ENCODE data around the gene ZNF280D.

Gene ZNF280D

GRCh38 chr15:56675930-56676329, 57.4 kb downstream of the ZNF280D start:
- H3K4me3 ChIP-seq (ENCODE audit: low read depth, low read length, poor library complexity, severe bottlenecking): no peak overlapping the region
- H3K9me3 ChIP-seq (ENCODE audit: low read length): no peaks in the 10 kb centered on the region
- no peak for TF ChIP-seq EZH2 (IDR thresholded peaks at IDR 0.05; ENCODE audit: borderline replicate concordance, low read length)
- no peak for TF ChIP-seq CTCF (IDR thresholded peaks at IDR 0.05; ENCODE audit: low read length)
- H3K79me2 ChIP-seq (ENCODE audit: insufficient read depth, low read length): no peaks in the 10 kb centered on the region
- no peaks in the 10 kb centered on the region for H3K9me2 ChIP-seq (ENCODE audit: low read depth, low read length)
- peaks cover 71% of the 10 kb centered on the region for H3K36me3 ChIP-seq (ENCODE audit: insufficient read depth, low read length)
- no peak overlapping the region for H3K27ac ChIP-seq (ENCODE audit: low read depth, low read length, poor library complexity, severe bottlenecking)
- no peaks in the 10 kb centered on the region for H3K27me3 ChIP-seq (ENCODE audit: insufficient read depth, low read length)
- H3F3A ChIP-seq (ENCODE audit: insufficient read depth, low read length): no peaks in the 10 kb centered on the region
- no peak overlapping the region for H2AFZ ChIP-seq (ENCODE audit: low read length)
- H3K4me2 ChIP-seq (ENCODE audit: low read length): no peak overlapping the region
- no peak overlapping the region for H3K9ac ChIP-seq (ENCODE audit: low read length)
- peaks cover 16% of the 10 kb centered on the region for H3K4me1 ChIP-seq (ENCODE audit: insufficient read depth, low read length, severe bottlenecking)
- H4K20me1 ChIP-seq (ENCODE audit: insufficient read depth, low read length): no peaks in the 10 kb centered on the region

DNA sequence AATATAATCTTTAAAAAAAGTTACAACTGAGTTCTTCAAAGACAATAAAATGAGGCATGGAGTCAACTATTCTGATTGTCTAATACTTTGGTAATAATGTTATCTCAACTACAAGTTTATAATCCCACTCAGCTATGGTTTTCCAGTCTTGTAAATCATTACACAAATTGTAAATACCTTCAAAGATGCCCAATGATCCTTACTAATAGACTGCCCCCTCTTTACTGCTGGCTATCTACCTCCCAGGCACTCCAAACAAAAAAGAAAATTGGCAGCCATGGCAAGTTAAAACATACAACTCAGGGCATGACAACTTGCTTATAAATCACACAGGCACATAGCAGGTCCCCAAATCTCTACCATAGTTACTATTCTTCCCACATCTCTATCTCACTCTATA, 58.5 kb downstream of the ZNF280D start:
- Histone ChIP-seq H3F3A (ENCODE audit: insufficient read depth, low read length) (no peaks in the 10 kb centered on the region), H2AFZ (ENCODE audit: low read length) (no peak overlapping the region), H3K4me3 (ENCODE audit: low read depth, low read length, poor library complexity, severe bottlenecking) (no peak overlapping the region), H3K9me2 (ENCODE audit: low read depth, low read length) (no peaks in the 10 kb centered on the region), H3K27me3 (ENCODE audit: insufficient read depth, low read length) (no peaks in the 10 kb centered on the region), H3K9me3 (ENCODE audit: low read length) (no peaks in the 10 kb centered on the region), H3K79me2 (ENCODE audit: insufficient read depth, low read length) (no peaks in the 10 kb centered on the region), H3K4me1 (ENCODE audit: insufficient read depth, low read length, severe bottlenecking) (peaks cover 16% of the 10 kb centered on the region), H3K27ac (ENCODE audit: low read depth, low read length, poor library complexity, severe bottlenecking) (no peak overlapping the region), H3K9ac (ENCODE audit: low read length) (no peak overlapping the region), H4K20me1 (ENCODE audit: insufficient read depth, low read length) (no peaks in the 10 kb centered on the region), H3K36me3 (ENCODE audit: insufficient read depth, low read length) (peaks cover 74% of the 10 kb centered on the region), H3K4me2 (ENCODE audit: low read length) (no peak overlapping the region)
- TF ChIP-seq CTCF (IDR thresholded peaks at IDR 0.05; ENCODE audit: low read length): no peak
- no peak for TF ChIP-seq EZH2 (IDR thresholded peaks at IDR 0.05; ENCODE audit: borderline replicate concordance, low read length)

DNA sequence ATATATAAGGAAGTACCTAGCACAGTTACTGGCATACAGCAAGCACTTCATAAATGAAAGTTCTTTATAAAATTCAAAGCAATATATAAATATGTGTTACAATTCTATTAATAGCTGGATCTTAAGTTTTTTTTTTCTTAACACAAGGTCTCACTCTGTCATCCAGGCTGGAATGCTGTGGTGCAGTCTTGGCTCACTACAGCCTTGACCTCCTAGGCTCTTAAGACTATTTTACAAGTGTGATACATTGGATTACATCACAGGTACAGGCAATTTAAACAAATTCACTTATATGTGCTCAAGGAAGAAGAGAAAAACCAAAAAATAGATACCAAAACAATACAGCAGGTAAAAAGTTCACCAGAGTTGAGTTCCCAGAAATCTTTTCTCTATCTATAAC, 60.6 kb downstream of the ZNF280D start:
- no peaks in the 10 kb centered on the region for H3K4me1 ChIP-seq (ENCODE audit: insufficient read depth, low read length, severe bottlenecking)
- H3K79me2 ChIP-seq (ENCODE audit: insufficient read depth, low read length): no peaks in the 10 kb centered on the region
- H2AFZ ChIP-seq (ENCODE audit: low read length): no peak overlapping the region
- no peak overlapping the region for H3K4me2 ChIP-seq (ENCODE audit: low read length)
- peaks cover 77% of the 10 kb centered on the region for H3K36me3 ChIP-seq (ENCODE audit: insufficient read depth, low read length)
- H3K9me3 ChIP-seq (ENCODE audit: low read length): no peaks in the 10 kb centered on the region
- no peaks in the 10 kb centered on the region for H3F3A ChIP-seq (ENCODE audit: insufficient read depth, low read length)
- H3K27ac ChIP-seq (ENCODE audit: low read depth, low read length, poor library complexity, severe bottlenecking): no peak overlapping the region
- no peaks in the 10 kb centered on the region for H3K27me3 ChIP-seq (ENCODE audit: insufficient read depth, low read length)
- no peak for TF ChIP-seq CTCF (IDR thresholded peaks at IDR 0.05; ENCODE audit: low read length)
- no peak for TF ChIP-seq EZH2 (IDR thresholded peaks at IDR 0.05; ENCODE audit: borderline replicate concordance, low read length)
- no peak overlapping the region for H3K4me3 ChIP-seq (ENCODE audit: low read depth, low read length, poor library complexity, severe bottlenecking)
- no peaks in the 10 kb centered on the region for H4K20me1 ChIP-seq (ENCODE audit: insufficient read depth, low read length)
- no peaks in the 10 kb centered on the region for H3K9me2 ChIP-seq (ENCODE audit: low read depth, low read length)
- no peak overlapping the region for H3K9ac ChIP-seq (ENCODE audit: low read length)

Data from OCI-LY1 (cell line).